ENCODE results near the gene FAU. TPM values are rescaled to one million over a fixed set of nuclear protein-coding genes. Genes with fewer than 3 reads are reported as not detected.
"Not testable (repeated sequence)": the region's sequence is repeated elsewhere in the genome, so short reads cannot be mapped to it uniquely, and the experiment has no call there.

FAU gene
- 1,669 TPM for polyA plus RNA-seq (2012; ENCODE audit: insufficient read depth, insufficient read length)

- peak within 1 kb of the TSS; percentile 100 for H3K4me3 ChIP-seq (ENCODE audit: low read length)
- peak; percentile 97 for DNase-seq (ENCODE audit: low read depth, low spot score)
These were observed at the start of gene FAU, which contains the start of gene MRPL49 for GRCh38 chr11:65121865-65122696. Gene FAU (minus strand): TSS chr11:65122134. CDS start chr11:65121813, 321 bp downstream. Gene MRPL49 (plus strand): TSS chr11:65122321. CDS start chr11:65122347, 26 bp downstream.

- H3K4me3 ChIP-seq (ENCODE audit: low read length), result no peak within 1 kb of the TSS
- DNase-seq (ENCODE audit: low read depth, low spot score), result no peak
These were observed 48.2 kb upstream of the FAU start, which contains the start of gene SPDYC for GRCh38 chr11:65170058-65170534. Gene SPDYC (plus strand): TSS chr11:65170233. CDS start chr11:65171358, 1,125 bp downstream.

- H3K4me3 ChIP-seq (ENCODE audit: low read length), result no peak overlapping the region
- no peak for DNase-seq (ENCODE audit: low read depth, low spot score)
These were observed 47.3 kb upstream of the FAU start for GRCh38 chr11:65169164-65169641.

- no peak for DNase-seq (ENCODE audit: low read depth, low spot score)
- no peak overlapping the region for H3K4me3 ChIP-seq (ENCODE audit: low read length)
These were observed 45.7 kb upstream of the FAU start for GRCh38 chr11:65167656-65168055.

GRCh38 chr11:65166893-65167292 lies 45.0 kb upstream of the FAU start:
- no peak overlapping the region for H3K4me3 ChIP-seq (ENCODE audit: low read length)
- DNase-seq (ENCODE audit: low read depth, low spot score), result no peak

- no peak overlapping the region for H3K4me3 ChIP-seq (ENCODE audit: low read length)
- DNase-seq (ENCODE audit: low read depth, low spot score), result no peak
These were observed 43.7 kb upstream of the FAU start for GRCh38 chr11:65165410-65166317.

- no peak for DNase-seq (ENCODE audit: low read depth, low spot score)
- H3K4me3 ChIP-seq (ENCODE audit: low read length), result no peak overlapping the region
These were observed 41.8 kb upstream of the FAU start for GRCh38 chr11:65163684-65164083.

- H3K4me3 ChIP-seq (ENCODE audit: low read length), result no peak overlapping the region
- no peak for DNase-seq (ENCODE audit: low read depth, low spot score)
These were observed 38.7 kb upstream of the FAU start for GRCh38 chr11:65160643-65161042.

- DNase-seq (ENCODE audit: low read depth, low spot score), result no peak
- no peak overlapping the region for H3K4me3 ChIP-seq (ENCODE audit: low read length)
These were observed 37.1 kb upstream of the FAU start for GRCh38 chr11:65159012-65159411.

GRCh38 chr11:65157336-65157735 lies 35.4 kb upstream of the FAU start:
- DNase-seq (ENCODE audit: low read depth, low spot score), result no peak
- H3K4me3 ChIP-seq (ENCODE audit: low read length), result no peak overlapping the region

GRCh38 chr11:65156926-65157325 lies 35.0 kb upstream of the FAU start:
- DNase-seq (ENCODE audit: low read depth, low spot score), result no peak
- H3K4me3 ChIP-seq (ENCODE audit: low read length), result no peak overlapping the region

- H3K4me3 ChIP-seq (ENCODE audit: low read length), result no peak overlapping the region
- DNase-seq (ENCODE audit: low read depth, low spot score), result no peak
These were observed 34.3 kb upstream of the FAU start for GRCh38 chr11:65156256-65156655.

- no peak overlapping the region for H3K4me3 ChIP-seq (ENCODE audit: low read length)
- DNase-seq (ENCODE audit: low read depth, low spot score), result no peak
These were observed 30.2 kb upstream of the FAU start for GRCh38 chr11:65152122-65152521.

GRCh38 chr11:65151331-65151899 lies 29.5 kb upstream of the FAU start:
- no peak for DNase-seq (ENCODE audit: low read depth, low spot score)
- H3K4me3 ChIP-seq (ENCODE audit: low read length), result no peak overlapping the region

GRCh38 chr11:65150509-65151299 lies 28.8 kb upstream of the FAU start:
- no peak overlapping the region for H3K4me3 ChIP-seq (ENCODE audit: low read length)
- DNase-seq (ENCODE audit: low read depth, low spot score), result no peak

GRCh38 chr11:65150131-65150508 lies 28.2 kb upstream of the FAU start:
- H3K4me3 ChIP-seq (ENCODE audit: low read length); DNase-seq (ENCODE audit: low read depth, low spot score): not testable (repeated sequence)

- DNase-seq (ENCODE audit: low read depth, low spot score), result no peak
- H3K4me3 ChIP-seq (ENCODE audit: low read length), result no peak overlapping the region
These were observed 26.7 kb upstream of the FAU start for GRCh38 chr11:65148657-65149056.

- H3K4me3 ChIP-seq (ENCODE audit: low read length), result no peak overlapping the region
- no peak for DNase-seq (ENCODE audit: low read depth, low spot score)
These were observed 25.6 kb upstream of the FAU start for GRCh38 chr11:65147352-65148075.
